ENCODE measurements around the gene RNF141. TPM values are rescaled to one million over a fixed set of nuclear protein-coding genes. Genes with fewer than 3 reads are reported as not detected.

The RNF141 gene
- polyA plus RNA-seq, 1 donor from 2014 or later: 79.2 TPM

- TF ChIP-seq CTCF (IDR thresholded peaks at IDR 0.05; ENCODE audit: poor library complexity, severe bottlenecking) (no peak), REST (IDR thresholded peaks at IDR 0.05; ENCODE audit: borderline replicate concordance) (no peak), EP300 (conservative IDR thresholded peaks at IDR 0.05; ENCODE audit: poor library complexity, severe bottlenecking) (no peak), POLR2AphosphoS5 (IDR thresholded peaks at IDR 0.05) (no peak), MXI1 (conservative IDR thresholded peaks at IDR 0.05; ENCODE audit: poor library complexity, severe bottlenecking) (no peak), EZH2 (IDR thresholded peaks at IDR 0.05; ENCODE audit: borderline replicate concordance, insufficient read depth, low read length, poor library complexity, severe bottlenecking) (no peak), RAD21 (conservative IDR thresholded peaks at IDR 0.05) (no peak), TAF1 (IDR thresholded peaks at IDR 0.05; ENCODE audit: low read depth) (no peak), SMC3 (conservative IDR thresholded peaks at IDR 0.05; ENCODE audit: poor library complexity) (no peak)
- H3K79me2 ChIP-seq (replicated peaks; ENCODE audit: insufficient read depth, low read length): no peaks in the 10 kb centered on the region
- H3K9me2 ChIP-seq (ENCODE audit: insufficient read depth, low read length): no peaks in the 10 kb centered on the region
- H3K9me3 ChIP-seq (ENCODE audit: low read length): no peaks in the 10 kb centered on the region
- H3F3A ChIP-seq (ENCODE audit: insufficient read depth, low read length, poor library complexity, severe bottlenecking): no peaks in the 10 kb centered on the region
- H3K36me3 ChIP-seq (ENCODE audit: insufficient read depth, low read length): peaks cover 5% of the 10 kb centered on the region
- no peak overlapping the region for H2AFZ ChIP-seq (ENCODE audit: low read depth, low read length)
- no peaks in the 10 kb centered on the region for H3K27me3 ChIP-seq (ENCODE audit: insufficient read depth, low read depth, low read length)
- H4K20me1 ChIP-seq (ENCODE audit: insufficient read depth): no peaks in the 10 kb centered on the region
- no peak overlapping the region for H3K9ac ChIP-seq (ENCODE audit: low read length)
- H3K4me3 ChIP-seq (ENCODE audit: low read length): no peak overlapping the region
- no peak overlapping the region for H3K27ac ChIP-seq (ENCODE audit: low read length)
- no peak overlapping the region for H3K4me2 ChIP-seq (ENCODE audit: low read length)
Observed at GRCh38 chr11:10515418-10515817, 25.6 kb downstream of the RNF141 start.

DNA sequence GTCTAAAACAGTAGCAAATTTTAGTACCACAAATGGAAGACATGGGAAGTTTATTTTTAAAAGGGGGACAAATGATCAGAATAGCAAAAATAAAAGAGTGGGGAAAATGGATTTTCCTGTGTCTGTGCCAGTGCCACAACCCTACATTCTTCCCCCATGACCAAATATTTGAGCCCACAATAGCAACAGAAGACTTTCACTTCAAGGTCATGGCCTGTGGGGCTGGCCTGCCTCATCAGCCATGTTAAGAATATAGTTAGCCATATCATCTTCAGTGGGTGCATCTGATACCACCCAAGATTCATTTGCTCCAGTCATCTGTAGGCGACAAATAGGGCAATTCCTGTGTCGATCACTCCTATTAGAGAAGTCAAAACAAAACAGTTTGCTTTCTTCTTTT lies 26.3 kb downstream of the RNF141 start:
- no peak for TF ChIP-seq MXI1 (conservative IDR thresholded peaks at IDR 0.05; ENCODE audit: poor library complexity, severe bottlenecking)
- TF ChIP-seq REST (IDR thresholded peaks at IDR 0.05; ENCODE audit: borderline replicate concordance): no peak
- TF ChIP-seq TAF1 (IDR thresholded peaks at IDR 0.05; ENCODE audit: low read depth): no peak
- no peak for TF ChIP-seq POLR2AphosphoS5 (IDR thresholded peaks at IDR 0.05)
- no peak for TF ChIP-seq SMC3 (conservative IDR thresholded peaks at IDR 0.05; ENCODE audit: poor library complexity)
- TF ChIP-seq EP300 (conservative IDR thresholded peaks at IDR 0.05; ENCODE audit: poor library complexity, severe bottlenecking): no peak
- no peak for TF ChIP-seq CTCF (IDR thresholded peaks at IDR 0.05; ENCODE audit: poor library complexity, severe bottlenecking)
- TF ChIP-seq EZH2 (IDR thresholded peaks at IDR 0.05; ENCODE audit: borderline replicate concordance, insufficient read depth, low read length, poor library complexity, severe bottlenecking): no peak
- no peak for TF ChIP-seq RAD21 (conservative IDR thresholded peaks at IDR 0.05)
- Histone ChIP-seq H3F3A (ENCODE audit: insufficient read depth, low read length, poor library complexity, severe bottlenecking) (no peaks in the 10 kb centered on the region), H4K20me1 (ENCODE audit: insufficient read depth) (no peaks in the 10 kb centered on the region), H3K4me3 (ENCODE audit: low read length) (no peak overlapping the region), H3K27me3 (ENCODE audit: insufficient read depth, low read depth, low read length) (no peaks in the 10 kb centered on the region), H3K36me3 (ENCODE audit: insufficient read depth, low read length) (peaks cover 5% of the 10 kb centered on the region), H3K27ac (ENCODE audit: low read length) (no peak overlapping the region), H3K4me2 (ENCODE audit: low read length) (no peak overlapping the region), H3K79me2 (replicated peaks; ENCODE audit: insufficient read depth, low read length) (no peaks in the 10 kb centered on the region), H3K9me2 (ENCODE audit: insufficient read depth, low read length) (no peaks in the 10 kb centered on the region), H3K9ac (ENCODE audit: low read length) (no peak overlapping the region), H3K9me3 (ENCODE audit: low read length) (no peaks in the 10 kb centered on the region), H2AFZ (ENCODE audit: low read depth, low read length) (no peak overlapping the region)

All from neural cell (in vitro differentiated cells).